GM18870 (cell line): Measurements from ENCODE around the gene TULP4.
"Not testable (repeated sequence)": the region's sequence is repeated elsewhere in the genome, so short reads cannot be mapped to it uniquely, and the experiment has no call there.

ENCODE experiments used
- ATAC-seq: cut with Tn5 transposase; IDR thresholded peaks from one replicate; pipeline ENCODE4 v1.9.1; 2021; ENCODE audit warnings: moderate library complexity; ENCODE audit not compliant: unreplicated experiment

The TULP4 gene

DNA sequence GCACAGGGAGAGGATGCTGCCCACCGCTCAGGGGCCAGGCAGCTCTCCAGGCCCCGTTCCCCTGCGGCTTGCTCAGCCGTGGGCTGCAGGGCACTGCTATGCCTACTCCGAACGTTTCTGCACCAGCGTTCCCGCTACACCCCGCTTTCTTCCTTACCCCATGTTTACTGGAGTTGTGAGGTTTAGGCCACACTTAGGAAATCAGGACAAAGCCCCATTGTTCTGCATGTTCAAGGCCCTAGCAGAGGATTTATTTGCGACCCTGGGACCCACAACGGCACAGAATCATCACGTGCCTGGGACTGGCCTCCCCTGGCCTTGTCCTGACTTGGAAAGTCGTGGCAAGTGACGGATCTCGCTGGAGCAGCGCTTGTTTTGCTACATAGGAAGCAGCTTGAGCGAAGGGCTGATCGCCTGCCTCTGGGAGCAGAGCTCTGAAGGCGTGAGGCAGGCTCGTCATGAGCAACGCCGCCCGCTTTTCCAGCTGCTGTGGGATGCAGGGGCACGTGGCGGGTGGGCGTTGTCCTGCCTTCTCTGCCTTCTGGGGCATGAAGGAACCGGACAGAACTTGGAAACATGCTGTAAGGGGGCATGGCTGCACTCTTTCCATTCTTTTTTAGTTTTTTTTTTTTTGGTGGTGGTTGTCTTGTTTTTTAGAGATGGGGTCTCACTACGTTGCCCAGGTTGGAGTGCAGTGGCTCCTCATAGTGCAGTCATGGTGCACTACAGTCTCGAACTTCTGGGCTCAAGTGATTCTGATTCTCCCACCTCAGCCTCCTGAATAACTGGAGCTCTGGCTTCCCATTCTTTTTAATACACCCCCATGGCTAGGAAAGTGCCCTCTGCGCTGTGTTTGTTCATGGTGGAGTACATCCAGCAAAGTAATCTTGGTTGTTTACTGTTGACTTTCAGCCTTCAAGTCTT, 233.0 kb downstream of the TULP4 start:
- no peak for ATAC-seq

DNA sequence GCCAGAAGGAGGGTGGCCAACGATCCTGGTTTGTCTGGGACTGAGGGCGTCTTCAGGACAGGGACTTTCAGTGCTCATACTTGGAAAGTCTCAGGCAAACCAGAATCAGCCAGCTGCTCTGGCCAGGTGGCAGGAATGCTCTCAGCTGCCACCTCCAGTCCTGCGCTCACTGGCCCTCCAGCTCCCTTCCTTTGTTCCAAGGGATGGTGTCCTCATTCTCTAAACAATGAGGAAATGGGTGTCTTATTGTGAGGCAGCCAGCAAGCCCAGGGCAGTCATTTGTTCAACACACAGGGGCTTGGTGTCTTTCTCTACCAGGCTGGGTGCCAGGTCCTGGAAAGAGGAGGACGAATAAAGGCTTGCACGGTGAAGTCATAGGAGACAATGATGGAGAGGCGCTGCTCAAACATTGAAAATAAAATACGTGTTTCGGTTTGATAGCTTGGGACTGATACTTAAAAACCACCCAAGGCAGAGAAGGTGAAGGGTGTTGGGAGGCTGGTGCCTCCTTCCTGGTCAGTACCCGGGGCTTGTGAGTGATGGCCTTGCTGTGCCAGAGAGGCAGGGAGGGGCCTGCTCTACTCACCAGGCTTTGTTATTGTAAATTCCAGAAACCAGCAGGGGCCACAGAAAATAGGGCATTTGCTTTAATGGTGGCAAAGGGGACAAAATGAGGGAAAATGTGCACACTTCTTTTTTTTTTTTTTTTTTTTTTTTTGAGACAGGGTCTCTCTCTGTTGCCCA, 236.3 kb downstream of the TULP4 start:
- no peak for ATAC-seq

DNA sequence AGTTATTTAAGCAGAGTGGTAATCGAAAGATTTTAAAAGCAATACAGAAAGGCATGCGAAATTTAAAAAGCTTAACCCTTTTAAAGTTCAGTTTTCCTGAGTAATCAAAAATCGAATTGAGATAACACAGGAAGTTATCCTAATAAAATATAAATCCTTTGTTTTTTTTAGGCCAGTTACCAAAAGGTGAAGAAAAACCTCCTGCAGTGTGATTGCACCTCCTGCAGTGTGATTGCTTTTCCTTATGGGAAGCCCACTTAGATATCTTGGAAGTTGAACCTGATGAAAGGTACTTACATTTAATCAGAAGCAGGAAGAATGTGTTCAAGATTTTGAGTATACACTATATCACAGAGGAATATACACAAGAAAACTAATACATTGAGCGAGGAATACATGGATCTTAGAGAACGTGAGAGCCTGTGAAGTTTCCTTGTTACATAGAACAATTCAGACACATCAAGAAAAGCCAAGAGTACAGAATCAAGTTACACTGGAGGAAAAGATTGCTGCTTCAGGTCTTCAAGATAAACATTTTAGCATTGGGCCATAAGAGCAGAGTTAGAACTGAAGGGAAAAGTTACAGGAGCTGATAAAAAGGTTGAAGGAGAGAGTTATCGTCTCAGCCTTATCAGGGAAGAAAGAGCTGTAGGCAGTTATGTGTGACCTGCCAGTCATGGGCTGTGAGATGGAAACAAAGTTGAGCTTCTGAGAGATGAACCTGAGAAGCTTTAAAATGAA, 240.0 kb downstream of the TULP4 start:
- no peak for ATAC-seq

DNA sequence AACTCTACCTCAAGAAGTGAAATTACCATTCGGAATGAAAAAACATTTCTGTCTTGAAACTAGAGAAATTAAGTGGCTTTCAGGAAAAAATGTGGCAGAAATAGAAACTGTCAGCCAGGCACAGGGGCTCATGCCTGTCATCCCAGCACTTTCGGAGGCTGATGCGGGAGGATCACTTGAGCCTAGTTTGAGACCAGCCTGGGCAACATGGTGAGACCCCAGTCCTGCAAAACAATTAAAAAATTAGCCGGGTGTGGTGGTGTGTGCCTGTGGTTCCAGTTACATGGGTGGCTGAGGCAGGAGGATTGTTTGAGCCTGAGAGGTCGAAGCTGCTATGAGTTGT, 240.5 kb downstream of the TULP4 start:
- no peak for ATAC-seq

DNA sequence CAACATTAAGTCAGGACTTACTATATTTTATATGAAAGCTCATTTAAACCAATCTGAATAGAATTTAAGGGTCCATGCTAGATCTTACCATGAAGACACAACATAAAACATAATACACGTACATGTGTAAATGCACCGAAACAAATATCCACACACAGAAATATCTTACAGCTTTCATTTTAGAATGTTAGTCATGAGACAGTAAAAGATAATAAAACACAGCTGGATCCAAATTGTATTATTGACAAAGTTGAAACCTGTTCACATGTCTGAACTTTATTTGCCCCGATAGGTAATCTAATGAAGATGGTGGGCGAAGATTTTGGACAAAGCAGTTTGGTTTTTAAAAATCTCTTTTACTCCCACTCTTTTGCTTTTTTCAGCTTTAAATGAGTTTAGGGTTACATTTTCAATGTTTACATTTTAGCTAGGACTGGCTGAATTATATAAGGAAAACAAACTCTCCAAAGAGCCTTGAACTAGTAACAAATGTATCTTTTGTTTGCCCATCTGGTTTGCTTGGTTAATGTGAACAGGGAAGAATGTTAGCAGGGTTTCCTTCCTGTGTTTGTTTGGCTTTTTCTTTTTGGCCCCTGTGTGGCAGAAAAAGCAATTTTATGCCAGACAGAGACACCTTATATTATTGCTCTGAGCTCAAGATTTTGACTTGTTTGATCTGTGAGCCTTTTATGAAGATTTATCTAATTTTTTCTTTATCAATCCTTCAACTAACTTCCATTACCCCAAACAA, 242.5 kb downstream of the TULP4 start:
- ATAC-seq = no peak

DNA sequence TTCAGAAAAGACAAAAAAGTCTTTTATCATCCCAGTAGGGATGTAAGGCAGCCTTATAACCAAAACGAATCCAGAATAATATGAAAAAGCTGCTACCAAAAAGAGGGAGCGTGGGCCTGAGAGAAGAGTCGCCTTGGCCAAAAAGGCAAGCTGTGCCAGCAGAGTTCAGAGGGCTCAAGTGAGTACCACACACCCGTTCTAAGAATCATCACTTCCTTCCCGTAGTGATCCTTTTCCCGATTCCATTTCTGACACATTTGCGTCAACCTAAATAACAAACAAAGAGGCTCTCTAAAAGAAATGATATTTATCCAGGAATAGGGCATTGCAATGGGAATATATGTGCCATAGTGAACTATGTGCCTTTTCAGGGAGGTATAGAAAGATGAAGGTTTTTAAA, 243.8 kb downstream of the TULP4 start:
- ATAC-seq = no peak

DNA sequence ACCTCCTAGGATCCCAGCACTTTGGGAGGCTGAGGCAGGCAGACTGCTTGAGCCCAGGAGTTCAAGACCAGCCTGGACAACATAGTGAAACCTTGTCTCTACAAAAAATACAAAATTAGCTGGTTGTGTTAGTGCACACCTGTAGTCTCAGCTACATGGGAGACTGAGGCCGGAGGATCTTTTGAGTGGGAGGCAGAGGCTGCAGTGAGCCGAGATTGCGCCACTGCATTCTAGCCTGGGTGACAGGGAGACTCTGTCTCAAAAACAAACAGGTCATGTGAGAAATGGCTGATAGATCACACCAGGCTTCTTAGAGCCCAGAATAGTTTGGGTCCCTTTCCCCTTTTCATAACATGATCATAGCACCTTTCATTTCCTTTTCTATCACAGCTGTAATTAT, 244.8 kb downstream of the TULP4 start:
- ATAC-seq = not testable (repeated sequence)

DNA sequence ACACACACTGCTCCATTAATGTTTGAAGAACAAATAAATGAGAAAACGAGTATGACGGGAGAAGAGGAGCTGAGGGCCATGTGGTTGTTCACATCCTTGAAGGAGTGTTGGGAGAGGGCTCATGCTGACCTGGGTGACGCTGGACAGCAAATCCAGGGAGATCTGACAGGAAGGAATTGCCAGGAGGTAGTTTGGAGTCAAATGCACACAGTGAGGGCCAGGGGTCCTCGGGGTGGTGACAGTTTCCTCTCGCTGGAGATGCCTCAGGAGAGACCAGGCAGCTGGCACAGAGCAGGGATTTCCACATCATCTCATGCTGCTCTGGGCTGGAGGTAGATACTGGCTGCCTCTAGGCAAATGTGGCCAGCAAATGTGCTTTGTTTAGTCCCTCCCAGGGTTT, 245.7 kb downstream of the TULP4 start:
- ATAC-seq = no peak

DNA sequence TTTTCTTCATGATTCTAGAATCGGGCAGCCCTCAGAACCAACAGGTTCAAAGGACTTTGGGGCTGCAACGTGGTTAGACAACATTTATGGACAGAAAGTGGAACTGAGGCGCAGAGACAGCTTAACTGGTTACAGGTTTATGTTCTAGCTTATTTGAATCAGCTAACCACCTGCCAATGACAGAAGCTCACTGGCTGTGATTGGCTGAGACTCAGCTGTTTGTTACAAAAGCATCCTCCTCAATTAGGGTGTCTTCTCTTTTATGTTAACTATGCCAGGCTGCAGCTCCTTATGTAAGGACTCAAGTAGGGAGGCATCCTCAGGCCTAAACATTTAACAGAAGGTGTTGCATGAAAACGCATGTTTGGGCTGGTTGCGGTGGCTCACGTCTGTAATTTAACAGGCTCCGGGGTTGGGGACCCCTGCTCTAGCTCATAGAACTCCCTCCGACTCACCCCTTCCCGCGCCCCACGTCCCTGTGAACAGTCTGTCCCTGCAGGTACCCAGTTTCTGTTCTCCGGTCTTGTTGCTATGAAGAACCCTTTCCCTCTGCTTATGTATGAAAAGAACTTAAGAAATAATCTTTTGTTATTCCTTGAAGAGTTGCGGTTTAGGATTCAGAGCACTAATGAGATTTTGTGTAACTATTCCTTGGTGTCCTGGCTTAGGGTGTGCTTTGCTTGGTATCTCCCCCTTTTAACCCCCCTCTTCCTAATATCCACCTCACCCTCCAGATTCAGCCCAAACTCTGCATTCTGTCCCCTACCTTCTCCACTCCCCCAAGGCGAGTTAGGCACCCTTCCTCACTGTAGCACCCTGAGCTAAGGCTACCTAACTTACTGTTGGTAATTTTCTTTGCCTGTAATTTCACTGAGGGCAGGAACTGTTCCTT, 246.4 kb downstream of the TULP4 start:
- no peak for ATAC-seq

DNA sequence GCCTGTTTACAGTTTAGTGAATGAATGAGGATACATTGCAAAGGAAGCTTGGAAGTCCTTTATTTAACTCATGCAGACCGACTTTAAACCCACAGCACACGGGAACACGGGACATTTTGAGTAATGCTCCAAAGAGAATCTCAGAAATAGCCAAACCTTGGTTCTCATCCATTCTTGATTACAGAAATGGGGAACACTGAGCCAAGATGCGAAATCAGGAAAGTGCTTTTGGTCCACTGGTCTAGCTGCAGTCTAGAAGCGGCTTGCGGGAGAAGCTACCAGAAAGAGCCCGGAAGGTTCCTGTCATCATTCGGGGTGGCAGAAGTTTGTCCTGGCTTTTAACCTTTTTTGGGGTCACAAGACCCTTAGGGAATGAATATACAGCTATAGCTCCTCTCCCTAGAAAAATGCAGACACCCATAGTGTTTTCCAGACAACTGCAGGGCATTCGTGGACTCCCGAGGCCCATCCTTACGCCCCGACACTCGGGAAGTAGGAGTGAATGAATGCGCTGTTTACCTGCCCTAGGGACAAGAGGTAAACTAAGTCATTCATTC, 247.2 kb downstream of the TULP4 start:
- no peak for ATAC-seq

DNA sequence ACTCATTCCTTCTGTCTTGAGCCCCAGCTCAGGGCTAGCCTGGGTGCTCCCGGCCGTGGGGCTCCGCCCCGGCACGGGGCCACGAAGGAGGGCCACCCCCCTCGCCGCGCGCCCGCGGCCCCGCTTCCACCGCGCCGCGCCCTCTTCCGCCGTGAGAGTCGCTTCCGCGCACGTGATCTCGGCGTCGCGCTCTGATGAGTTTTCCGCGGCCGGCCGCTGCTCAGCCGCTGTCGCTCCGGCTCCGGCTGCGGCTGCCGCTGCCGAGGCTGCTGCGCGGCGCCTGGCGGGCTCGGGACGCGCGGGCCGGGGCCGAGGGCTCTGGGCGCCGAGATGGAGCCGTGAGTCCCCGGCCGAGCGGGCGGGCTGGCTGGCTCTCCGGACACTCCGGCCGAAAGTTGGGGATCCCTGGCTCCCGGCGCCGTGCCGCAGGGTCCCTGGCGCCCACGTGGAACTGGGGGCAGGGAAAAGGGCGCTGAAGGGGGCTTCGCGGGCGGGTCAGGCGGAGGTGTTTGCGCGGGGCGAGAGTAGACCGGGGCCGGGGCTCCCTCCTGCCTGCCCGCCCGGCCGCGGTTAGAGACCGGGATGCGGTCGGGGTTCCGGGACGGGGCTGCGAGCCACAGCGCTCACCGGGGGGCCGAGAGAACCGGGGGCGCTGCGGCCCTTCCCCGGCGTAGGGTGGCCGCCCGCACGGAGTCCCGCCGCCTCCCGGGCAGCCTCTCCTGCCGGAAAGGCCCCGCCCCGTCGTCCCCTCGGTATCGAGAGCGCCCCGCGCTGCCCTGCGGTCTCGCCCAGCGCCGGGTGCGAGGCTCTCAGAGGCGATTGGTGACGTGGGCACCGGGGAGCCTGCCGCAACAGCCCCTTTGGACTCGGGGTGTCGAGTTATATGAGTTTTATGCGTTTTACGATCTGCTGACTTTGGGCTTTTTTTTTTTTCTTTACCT, 247.9 kb downstream of the TULP4 start, which contains the start of gene TMEM181:
Gene TMEM181 (plus strand): TSS at position 197 of the 941 bp plus-strand sequence. CDS start 134 bp downstream, at position 331.
- ATAC-seq = peak; percentile 52

DNA sequence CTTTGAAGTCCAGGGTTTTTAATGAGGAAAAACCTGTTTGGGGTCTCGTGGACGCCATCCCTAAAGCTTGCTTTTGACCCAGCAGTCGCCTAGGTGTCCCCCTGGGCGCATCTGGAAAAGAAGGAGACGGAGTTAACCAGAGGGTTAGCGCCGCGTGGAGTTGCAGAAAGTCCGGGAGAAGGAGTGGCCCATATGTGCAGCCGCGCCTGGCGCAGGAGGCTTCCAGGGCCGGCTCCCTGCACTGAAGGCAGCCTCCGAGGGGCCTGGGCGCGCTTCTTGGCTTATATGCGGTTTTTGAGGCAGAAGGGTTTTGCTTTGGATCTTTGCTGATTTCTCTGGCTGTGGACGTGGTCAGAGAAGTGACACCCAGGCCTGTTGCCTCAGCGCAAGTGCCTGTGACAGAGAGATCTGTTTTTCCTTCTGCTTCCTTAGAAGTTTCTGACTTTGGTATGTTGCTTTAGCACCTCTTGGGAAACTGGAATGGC, 248.6 kb downstream of the TULP4 start:
- peak; percentile 22 for ATAC-seq
